Stimulated activated CD4-positive, alpha-beta T cell treated with anti-CD3 and anti-CD28 coated beads, Interleukin-4, amount 100 ng/mL, for 1 hour (primary cell): ENCODE data around the gene SYCP2.

ENCODE experiments used
- DNase-seq: peaks from one replicate; pipeline ENCODE4 v3.0.0-alpha.2; 2020

Gene SYCP2

GRCh38 chr20:59835057-59835447, 98.4 kb downstream of the SYCP2 start:
- no peak for DNase-seq

- no peak for DNase-seq
Measured at GRCh38 chr20:59832406-59833363, 100.8 kb downstream of the SYCP2 start.

GRCh38 chr20:59831916-59832270, 101.5 kb downstream of the SYCP2 start:
- DNase-seq = no peak

GRCh38 chr20:59831024-59831915, 102.2 kb downstream of the SYCP2 start:
- DNase-seq = no peak

GRCh38 chr20:59830665-59831023, 102.8 kb downstream of the SYCP2 start:
- DNase-seq = no peak

- no peak for DNase-seq
Measured at GRCh38 chr20:59829786-59830664, 103.4 kb downstream of the SYCP2 start.

- no peak for DNase-seq
Measured at GRCh38 chr20:59829054-59829785, 104.2 kb downstream of the SYCP2 start.

- DNase-seq = no peak
Measured at GRCh38 chr20:59828125-59829053, 105.0 kb downstream of the SYCP2 start.

GRCh38 chr20:59827138-59828056, 106.0 kb downstream of the SYCP2 start:
- DNase-seq = no peak

GRCh38 chr20:59825944-59826759, 107.3 kb downstream of the SYCP2 start:
- DNase-seq = no peak

- no peak for DNase-seq
Measured at GRCh38 chr20:59825563-59825920, 107.9 kb downstream of the SYCP2 start.

GRCh38 chr20:59824711-59825562, 108.5 kb downstream of the SYCP2 start:
- no peak for DNase-seq

- DNase-seq = no peak
Measured at GRCh38 chr20:59823491-59824259, 109.8 kb downstream of the SYCP2 start.

GRCh38 chr20:59823030-59823423, 110.4 kb downstream of the SYCP2 start:
- no peak for DNase-seq

- no peak for DNase-seq
Measured at GRCh38 chr20:59822291-59823029, 111.0 kb downstream of the SYCP2 start.

GRCh38 chr20:59821788-59822187, 111.6 kb downstream of the SYCP2 start:
- no peak for DNase-seq
